GM18499 (cell line): ENCODE results near the gene SDC4.

ENCODE experiments used
- ATAC-seq: cut with Tn5 transposase; IDR thresholded peaks from one replicate; pipeline ENCODE4 v1.9.1; 2021; ENCODE audit warnings: moderate number of reproducible peaks; ENCODE audit not compliant: insufficient read depth, unreplicated experiment

SDC4 gene

GRCh38 chr20:45344168-45344860 lies 3.9 kb downstream of the SDC4 start:
- no peak for ATAC-seq

DNA sequence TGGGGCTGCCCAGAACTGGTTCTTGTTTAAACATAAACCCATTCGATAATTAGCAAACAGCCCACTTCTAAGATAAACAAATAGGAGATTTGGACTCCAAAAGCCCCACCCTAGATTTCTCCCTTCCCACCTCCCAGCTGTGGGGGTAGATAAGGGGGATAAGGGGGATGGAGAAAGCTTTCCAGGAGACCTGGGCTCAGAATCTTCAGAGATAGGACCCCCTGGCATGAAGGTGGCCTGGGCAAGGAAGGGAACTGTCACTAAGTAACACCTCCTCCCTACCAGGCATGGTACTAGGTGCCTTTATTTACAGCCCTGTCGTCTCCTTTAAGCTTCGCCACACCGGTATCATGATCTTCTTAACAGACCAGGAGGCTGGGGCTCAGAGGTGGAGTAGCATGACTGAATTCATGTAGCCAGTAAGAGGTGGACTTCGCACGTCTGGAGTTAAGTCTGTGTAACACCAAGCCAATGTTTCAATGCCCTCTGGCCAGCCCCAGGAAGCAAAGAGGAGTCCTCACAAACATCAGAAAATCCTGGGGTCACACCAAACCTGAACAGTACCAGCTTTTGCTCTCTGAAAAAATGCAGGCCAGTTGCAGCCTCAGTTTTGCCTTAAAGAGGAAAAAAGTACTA lies 4.6 kb downstream of the SDC4 start:
- no peak for ATAC-seq

DNA sequence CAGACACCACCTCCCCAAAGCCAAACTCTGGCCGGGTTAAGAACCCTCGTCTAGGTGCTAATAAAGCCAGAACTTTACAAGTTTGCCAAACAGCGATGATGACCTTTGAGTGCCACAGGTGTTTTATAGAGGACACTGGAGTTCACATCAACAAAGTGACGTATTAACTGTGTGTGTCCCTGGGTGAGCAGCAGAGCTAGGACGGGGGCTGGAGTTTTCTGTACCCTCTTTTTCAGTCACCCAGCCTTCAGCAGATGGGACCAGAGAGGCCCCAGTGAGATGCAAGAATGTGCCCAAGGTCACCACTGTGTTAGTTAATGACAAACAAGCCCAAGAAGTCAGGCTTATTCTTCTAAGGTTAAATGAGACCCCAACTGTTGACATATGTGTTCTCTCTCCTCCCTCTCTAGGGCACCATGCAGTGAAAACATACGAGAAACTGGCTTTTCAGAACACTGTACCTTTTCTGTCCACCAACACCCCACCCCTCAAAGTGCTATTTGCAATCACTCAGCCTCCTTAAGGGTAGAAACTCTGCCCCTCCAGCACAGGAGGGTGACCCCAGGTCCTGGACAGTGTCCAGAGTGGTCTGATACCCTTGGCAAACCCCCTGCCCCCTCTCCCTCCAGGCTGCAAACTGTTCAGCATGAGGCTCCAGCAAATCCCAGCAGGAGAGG lies 5.2 kb downstream of the SDC4 start:
- ATAC-seq: no peak

- ATAC-seq: no peak
Observed at GRCh38 chr20:45341939-45342854, 6.0 kb downstream of the SDC4 start.

DNA sequence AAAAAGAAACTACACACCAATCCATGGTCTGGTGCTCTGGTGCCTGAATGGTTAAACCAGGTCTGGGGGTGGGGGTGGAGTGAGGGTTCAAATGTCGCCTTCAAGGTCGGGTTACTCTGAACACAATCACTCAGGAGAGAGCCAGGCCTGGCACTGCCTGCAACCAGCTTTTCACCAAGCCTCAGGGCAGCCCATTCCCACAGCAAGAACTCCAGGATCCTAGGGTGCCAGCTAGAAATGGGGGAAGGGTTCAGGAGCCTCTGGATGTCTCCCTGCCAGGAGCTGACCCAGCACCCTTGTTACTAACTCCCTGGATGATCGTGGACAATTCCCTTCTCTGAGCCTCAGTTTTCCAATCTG lies 6.7 kb downstream of the SDC4 start:
- no peak for ATAC-seq

DNA sequence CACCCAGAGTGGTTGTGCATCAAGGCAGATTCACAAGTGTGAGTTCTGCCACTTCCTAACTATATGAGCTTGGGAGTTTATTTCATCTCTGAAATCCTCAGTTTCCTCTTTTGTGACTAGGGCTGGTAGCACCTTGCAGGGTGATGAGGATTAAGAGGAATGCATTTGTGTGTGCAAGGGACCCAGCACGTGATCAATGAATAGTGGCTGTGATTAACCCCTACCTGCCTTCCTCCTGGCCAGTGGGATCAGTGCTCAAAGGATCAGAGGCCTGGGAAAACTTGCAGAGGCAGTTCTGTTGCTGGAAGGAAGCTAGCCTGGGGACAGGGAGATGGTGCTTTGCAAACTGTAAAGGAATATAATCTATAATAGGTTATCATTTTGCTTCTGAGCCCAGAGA lies 7.3 kb downstream of the SDC4 start:
- no peak for ATAC-seq

DNA sequence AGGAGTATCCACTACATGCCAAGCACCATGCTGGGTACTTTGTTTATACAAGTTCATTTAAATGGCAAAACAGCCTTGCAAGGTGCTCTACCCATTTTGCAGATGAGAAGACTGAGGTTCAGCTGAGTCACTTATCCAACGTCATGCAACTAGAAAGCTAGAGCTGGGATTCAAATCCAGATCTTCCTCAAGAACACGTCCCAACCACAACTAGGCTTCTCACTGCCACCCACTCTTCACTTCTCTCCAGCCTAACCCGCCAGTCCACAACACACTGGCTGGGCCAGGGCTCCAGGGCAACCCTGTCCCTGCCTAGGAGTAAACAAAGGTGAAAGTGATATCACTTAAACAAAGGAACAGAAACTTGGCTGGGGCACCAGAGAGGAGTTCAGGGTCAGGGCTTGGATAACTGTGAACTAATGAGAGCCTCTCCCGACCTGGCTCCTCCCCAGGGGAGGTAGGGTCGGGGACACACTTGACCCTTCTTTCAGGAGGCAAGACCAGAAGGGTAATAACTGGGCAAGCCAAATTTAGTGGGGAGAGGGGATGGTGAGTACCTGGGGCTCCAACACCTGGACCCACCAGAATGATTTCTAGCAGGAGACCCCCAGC lies 7.9 kb downstream of the SDC4 start:
- no peak for ATAC-seq

DNA sequence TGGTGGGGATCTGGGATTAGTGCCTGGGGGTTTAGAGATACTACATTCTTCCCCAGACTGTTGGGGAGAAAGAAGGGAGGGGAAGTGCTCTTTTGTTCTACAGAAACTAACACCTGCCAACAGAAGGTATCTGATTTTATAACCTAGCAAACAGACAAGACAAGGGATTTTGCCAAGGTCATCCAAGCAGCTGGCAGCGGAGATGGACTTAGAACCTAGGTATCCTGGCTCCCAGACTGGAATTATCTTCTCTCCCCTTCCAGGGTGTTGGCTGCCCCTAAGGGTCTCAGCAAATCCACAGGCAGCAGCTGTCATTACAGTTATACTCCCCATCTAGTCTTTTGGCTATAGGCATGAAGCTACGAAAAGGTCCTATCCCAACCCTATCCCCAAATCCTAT lies 8.4 kb downstream of the SDC4 start:
- ATAC-seq: no peak

DNA sequence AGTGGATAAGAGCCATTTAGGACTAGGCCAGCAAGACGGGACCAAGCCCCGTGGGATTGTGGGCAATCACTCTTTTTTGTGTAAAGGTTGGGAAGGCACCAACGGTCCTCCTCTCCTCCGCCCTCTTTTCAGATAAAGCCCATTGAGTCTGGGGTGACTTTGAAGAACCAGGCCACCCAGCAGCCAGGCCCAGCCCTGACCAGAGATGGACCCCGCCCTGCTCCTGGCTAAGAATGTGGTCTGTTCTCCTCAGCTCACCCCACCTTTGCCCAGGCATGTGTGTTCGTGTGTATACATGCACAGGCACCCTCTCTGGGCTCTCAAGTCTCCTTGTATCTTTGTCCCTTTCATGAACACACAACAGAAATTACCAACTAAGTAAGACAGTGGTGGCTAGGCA lies 9.1 kb downstream of the SDC4 start:
- ATAC-seq: no peak

DNA sequence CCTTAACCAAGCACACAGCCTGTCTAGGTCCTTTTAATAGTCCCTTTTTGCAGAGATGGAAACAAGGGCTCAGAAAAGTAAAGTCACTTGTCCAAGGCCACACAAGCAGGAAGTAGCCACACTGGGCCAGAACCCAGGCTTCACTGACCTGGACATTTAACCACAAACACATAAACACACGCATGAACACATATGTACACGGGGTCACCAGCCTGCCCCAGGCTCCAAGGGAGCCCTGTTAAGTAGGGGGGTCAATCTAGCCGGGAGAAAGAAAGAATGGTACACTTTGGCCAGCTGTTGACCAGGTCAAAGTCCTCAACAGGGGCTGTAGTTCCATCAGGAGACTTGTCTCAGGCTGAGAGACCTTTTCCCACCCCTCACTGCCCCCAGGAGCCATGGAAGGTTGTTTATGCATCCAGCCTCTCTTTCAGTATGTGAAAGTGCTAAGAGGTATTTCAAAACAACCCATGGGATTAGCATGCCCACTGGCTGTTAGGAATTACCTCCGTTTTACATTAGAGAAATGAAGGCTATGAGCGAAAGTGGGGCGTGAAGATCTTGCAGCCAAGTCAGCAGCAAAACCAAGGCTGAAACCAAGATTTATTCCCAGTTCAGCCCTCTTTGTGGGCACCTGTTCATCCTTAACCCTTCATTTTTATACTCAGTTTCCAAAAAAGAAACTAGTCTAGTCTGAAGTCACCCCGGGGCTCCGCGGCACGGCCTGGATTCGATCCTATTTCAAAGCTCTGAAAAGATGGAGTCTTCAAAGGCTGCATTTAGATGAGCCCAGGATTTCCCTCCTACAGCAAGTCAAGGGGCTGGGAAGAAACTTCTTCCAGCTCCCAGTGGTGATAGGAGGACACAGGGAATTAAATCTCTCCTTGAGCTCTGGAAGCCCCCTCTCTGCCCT lies 9.8 kb downstream of the SDC4 start:
- no peak for ATAC-seq

GRCh38 chr20:45337367-45338120 lies 10.7 kb downstream of the SDC4 start:
- ATAC-seq: no peak

- ATAC-seq: no peak
Observed at GRCh38 chr20:45336530-45337366, 11.5 kb downstream of the SDC4 start.

GRCh38 chr20:45330476-45330875 lies 17.7 kb downstream of the SDC4 start:
- ATAC-seq: no peak

DNA sequence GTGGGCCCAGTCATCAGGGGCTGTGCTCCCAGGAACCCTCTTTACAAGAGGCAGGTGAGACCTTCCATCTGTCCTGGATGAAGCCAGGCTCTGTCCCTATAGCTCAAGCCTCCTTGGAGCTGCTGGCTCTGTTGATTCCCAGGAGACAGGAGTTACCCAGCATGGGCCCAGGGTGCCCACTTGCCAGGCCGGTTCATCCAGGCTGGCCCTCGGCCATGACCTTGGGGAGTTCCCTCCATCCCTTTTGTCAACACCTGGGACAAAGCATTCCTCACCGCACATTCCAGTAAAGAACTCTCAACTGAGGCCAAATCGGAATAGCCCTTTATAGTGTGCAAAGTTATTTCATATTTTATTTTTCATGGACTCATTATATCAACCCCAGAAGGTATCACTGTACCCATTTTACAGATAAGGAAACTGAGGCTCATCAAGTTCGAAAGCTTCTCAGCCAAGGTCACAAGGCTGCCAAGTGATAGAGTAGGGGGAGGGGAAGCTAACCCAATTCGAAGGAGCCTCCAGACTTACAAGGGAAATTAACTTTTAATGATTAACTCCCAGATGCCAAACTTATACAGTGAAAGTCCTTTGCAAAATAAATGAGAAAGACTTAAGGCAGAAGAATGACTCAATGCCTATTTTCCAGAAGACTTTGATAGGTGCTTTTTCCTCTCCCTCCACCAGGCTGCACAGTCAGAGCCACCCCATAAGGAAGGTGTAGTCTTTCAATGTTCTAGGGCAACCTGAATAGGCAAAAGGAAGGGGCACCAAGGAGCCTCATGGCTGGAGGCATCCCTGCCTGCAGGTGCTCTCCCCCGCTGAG lies 18.5 kb downstream of the SDC4 start:
- no peak for ATAC-seq

DNA sequence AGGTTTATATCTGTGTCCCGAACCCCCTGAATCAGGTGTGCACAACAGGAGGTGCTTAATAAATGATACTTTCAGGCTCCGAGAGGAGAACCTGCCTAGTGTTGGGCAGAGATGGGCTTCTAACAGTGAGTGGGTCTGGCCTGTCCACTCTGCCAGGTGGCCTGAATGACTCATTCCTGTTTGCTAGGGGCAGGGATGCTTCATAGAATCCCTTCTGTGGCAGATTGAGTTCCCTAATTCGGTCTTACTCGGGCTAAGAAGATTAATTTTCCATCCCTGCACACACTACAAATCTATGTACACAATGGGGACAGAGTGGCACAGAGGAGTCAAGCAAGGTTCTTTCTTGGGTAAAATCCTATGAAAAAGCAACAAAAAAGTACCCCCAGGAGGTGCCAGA lies 19.8 kb downstream of the SDC4 start:
- no peak for ATAC-seq

DNA sequence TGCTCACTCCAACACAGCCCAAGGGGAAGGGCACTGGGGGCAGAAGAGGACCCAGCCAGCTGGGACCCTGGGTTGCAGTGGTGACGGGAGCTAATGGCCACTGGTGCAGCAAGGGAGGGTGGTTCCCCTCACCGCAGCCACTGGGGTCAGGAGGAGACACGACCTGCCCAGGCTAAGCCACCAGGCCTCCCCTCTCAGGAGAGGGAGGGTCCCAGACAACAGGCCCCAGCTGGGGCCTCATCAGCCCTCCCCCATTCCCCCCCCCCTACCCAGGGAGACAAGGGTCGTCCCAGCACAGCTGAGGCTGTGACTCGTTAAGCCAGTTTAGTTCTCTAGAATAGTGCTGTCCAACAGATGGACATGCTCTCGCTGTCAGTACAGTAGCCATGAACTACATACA lies 22.9 kb downstream of the SDC4 start:
- ATAC-seq: no peak

- ATAC-seq: no peak
Observed at GRCh38 chr20:45323731-45324130, 24.5 kb downstream of the SDC4 start.
